Subcutaneous adipose tissue (tissue), 4 donors: ENCODE data around the gene EFCAB6. TPM values are rescaled to one million over a fixed set of nuclear protein-coding genes. Genes with fewer than 3 reads are reported as not detected.

ENCODE experiments used
- total RNA-seq, 4 donors: library from RNA; depleted of rRNA; stranded (reverse); fragments of >200 nt; gene quantifications; one replicate each; pipeline ENCODE4 v1.1.0, GENCODE V29; 2016
- TF ChIP-seq, protein P1 (sequence below): fragments of 450-650 bp; IDR thresholded peaks from one replicate; pipeline ENCODE4 v1.5.1; 2016; ENCODE audit warnings: low read depth, mild to moderate bottlenecking, control low read depth, antibody characterized with exemption, moderate library complexity

The EFCAB6 gene
- total RNA-seq, 4 donors from 2014 or later = 2.1 to 4.0 (median 2.4) TPM

DNA sequence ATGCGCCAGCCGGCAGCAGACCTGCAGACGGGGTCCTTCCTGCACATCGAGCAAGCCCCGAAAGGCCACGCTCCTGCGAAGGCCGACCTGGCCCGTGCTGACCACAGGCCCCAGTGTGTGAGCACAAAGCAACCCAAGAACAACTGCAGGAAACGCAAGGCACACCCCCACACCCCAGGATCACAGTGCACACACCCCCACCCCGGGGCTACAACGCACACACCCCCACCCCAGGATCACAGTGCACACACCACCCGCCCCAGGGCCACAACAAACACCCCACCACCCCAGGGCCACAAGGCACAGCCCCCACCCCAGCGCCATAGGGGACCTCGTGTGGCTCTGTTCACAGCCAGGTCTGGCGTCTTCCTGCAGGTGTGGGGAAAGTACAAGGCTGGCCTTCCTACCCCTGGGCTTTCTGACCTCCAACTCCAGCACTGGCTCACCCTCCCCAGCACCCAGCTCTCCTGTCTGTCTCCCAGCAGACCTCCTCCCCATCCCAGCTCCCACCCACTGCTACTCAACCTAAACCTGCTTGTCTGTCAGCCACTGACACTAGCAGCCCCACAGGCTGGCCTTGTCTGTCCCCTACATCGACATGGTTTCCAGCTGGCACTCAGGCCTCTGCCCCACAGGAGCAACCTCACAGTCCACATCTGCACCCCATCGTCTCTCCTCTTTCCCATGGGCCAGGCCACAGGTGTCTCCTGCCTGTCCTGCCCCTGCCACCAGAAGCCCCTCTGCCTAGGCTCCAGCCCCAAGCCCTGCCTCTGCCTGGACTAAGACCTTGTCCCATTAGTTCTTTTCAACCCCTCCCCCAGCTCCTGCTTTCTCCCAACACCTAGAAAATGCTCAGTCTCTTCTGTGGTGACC, 20.5 kb upstream of the EFCAB6 start:
- TF ChIP-seq, protein P1, sequence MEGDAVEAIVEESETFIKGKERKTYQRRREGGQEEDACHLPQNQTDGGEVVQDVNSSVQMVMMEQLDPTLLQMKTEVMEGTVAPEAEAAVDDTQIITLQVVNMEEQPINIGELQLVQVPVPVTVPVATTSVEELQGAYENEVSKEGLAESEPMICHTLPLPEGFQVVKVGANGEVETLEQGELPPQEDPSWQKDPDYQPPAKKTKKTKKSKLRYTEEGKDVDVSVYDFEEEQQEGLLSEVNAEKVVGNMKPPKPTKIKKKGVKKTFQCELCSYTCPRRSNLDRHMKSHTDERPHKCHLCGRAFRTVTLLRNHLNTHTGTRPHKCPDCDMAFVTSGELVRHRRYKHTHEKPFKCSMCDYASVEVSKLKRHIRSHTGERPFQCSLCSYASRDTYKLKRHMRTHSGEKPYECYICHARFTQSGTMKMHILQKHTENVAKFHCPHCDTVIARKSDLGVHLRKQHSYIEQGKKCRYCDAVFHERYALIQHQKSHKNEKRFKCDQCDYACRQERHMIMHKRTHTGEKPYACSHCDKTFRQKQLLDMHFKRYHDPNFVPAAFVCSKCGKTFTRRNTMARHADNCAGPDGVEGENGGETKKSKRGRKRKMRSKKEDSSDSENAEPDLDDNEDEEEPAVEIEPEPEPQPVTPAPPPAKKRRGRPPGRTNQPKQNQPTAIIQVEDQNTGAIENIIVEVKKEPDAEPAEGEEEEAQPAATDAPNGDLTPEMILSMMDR = no peak

DNA sequence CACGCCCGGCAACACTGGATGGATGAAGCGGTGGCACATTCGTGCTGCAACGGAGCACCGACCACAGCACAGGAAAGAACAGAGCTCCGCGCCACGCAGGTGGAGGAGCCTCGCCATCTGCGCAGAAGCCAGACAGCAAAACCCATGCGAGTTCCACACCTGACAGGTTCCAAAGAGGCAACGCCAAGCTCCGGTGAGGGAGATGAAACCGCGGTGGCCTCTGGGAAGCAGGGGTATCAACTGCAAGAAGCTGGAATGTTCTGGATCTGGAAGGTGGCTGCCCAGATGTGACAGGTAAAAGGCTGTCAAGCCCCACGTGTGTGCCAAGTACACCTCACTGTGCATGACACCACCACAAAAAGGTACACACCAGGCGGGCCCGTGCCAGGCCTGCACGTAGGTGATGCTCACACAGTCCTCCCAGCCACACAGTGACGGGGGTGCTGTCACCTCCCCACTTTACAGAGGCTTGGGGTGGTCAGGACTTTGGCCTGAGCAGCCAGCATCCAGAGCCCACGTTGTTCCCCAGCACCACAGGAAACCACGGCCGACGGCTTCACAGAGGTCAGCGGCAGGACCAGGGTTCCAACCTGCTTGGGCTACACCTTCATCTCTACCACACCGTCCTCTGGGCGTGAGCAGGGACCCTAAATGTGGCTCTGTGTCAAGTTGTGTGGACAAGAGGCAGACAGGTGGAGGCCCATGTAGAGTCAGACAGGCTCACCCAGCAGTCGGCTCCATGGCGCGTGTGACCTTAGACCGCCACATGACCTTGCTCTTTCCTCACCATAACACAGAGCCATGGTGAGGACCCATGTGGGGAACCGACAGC, 19.7 kb upstream of the EFCAB6 start:
- TF ChIP-seq, protein P1 = no peak

DNA sequence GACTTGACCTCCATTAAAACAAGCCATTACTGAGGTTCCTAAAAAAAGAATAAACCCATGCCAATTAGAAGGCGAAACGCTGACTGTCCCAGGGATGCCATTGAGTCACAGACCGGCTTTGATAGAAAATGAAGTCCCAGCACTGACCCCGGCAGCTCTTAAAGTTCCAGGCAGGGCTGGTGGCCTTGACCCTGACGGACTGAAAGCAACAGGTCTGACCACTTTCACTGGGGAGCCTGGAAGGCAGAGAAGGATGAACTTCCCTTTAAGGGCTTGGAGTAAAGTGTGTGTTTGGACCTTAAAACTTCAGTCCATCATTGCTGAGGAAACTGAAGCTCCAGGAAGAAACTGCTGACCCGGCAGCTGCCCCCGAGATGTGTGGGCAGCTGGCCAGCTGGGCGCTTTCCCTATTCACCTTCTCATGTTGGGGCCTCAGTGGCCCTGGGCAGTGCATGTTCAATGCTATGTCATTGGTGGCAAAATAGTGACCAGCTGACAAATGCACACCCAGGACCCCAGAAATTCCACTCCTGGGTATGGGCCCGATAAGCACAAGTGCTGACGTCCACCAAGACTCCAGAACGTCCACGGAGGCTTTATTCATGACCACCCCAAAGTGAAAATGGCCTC, 18.9 kb upstream of the EFCAB6 start:
- TF ChIP-seq, protein P1 = no peak

DNA sequence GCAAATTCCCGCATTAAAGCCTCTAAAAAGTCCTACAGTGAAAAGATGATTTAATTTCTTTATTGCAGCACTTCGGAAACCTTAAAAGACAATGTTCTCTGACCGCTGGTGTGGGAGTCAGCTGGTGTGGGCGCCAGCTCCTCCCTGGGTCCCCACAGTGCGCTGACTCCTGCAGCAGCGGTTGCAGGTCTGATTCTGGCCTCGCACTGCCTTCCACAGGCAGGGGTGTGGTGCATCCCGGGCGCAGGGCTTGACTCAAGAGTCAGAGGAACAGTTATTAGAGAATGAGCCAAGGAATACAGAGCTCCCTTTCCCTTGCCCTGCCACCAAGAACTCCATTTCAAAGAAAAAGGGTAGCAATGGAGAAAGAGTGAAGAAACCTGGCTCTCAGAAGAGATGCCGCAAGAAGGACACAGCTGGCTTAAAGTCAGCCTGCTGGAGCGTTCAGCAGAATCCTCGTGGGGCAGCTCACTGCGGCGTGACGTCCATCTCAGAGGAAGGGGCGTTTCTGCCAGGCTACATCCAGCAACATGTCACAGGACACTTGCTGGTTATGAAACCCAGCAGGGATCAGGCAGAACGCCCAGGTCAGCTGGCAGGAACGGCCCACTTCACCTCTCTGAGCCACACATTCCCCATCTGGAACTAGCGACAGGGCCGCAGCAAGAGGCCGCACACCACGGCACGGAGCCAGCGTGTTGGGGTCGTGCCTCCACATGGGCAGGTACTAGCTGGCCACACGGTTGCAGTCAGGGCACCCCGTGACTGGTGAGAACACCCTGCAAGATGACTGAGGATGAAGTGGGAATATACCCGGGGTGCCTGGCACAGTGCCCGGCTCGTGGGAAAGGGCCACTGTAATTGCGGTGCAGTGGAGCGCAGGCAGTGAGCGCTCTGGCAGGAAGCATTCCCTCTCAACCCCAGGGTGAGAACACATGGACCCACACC, 18.1 kb upstream of the EFCAB6 start:
- TF ChIP-seq, protein P1 = no peak

DNA sequence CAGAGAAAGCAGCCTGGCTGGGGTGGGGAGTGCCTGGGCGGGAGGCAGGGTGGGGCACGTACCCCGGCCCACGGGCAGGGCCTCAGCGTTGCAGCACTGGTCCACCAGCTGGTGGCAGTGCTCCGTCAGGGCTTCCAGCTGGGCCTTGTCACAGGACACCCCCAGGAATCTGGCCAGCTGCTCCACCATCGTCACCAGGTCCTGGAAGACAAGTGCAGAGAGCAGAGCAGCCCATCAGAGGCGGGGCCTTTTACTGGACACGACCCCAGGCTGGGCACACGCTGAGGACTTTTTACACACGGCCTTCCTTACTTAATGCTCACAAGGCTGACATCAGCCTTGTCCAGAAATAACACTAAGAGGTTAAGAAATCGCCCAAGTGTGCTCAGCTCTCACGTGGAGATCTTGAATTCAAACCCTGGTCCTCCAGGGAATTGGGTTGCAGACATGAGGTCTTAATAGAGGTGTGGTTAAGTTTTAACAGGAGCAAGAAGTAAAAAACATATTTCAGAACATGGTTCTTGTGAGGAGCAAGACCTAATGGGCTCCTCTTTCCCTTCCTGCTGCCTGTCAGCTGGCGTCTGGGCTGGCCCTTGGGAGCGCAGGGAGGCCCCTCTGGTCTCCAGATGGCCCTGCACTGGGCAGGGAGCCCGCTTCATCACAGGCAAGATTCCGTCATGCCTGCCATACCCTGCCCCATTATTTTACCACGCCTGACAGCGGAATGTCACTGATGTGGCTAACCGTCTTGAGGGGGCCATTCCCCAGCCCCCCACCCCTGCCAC, 17.1 kb upstream of the EFCAB6 start:
- TF ChIP-seq, protein P1 = no peak

DNA sequence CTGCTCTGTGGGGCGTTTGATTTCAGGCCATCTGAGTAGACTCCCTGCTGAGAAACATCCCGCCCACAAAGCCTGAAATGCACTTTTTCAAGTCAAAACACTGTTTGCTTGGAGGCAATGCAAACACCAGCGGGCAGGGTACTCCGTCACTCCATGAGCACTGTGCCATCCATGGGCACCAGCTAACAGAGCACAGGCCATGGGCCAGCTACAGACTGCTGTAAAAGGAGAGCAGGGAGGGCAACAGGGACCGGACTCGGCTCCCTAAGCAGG, 16.6 kb upstream of the EFCAB6 start:
- TF ChIP-seq, protein P1 = no peak
